ENCODE results near the gene NPC1L1. TPM values are rescaled to one million over a fixed set of nuclear protein-coding genes. Genes with fewer than 3 reads are reported as not detected.

The NPC1L1 gene, protein sequence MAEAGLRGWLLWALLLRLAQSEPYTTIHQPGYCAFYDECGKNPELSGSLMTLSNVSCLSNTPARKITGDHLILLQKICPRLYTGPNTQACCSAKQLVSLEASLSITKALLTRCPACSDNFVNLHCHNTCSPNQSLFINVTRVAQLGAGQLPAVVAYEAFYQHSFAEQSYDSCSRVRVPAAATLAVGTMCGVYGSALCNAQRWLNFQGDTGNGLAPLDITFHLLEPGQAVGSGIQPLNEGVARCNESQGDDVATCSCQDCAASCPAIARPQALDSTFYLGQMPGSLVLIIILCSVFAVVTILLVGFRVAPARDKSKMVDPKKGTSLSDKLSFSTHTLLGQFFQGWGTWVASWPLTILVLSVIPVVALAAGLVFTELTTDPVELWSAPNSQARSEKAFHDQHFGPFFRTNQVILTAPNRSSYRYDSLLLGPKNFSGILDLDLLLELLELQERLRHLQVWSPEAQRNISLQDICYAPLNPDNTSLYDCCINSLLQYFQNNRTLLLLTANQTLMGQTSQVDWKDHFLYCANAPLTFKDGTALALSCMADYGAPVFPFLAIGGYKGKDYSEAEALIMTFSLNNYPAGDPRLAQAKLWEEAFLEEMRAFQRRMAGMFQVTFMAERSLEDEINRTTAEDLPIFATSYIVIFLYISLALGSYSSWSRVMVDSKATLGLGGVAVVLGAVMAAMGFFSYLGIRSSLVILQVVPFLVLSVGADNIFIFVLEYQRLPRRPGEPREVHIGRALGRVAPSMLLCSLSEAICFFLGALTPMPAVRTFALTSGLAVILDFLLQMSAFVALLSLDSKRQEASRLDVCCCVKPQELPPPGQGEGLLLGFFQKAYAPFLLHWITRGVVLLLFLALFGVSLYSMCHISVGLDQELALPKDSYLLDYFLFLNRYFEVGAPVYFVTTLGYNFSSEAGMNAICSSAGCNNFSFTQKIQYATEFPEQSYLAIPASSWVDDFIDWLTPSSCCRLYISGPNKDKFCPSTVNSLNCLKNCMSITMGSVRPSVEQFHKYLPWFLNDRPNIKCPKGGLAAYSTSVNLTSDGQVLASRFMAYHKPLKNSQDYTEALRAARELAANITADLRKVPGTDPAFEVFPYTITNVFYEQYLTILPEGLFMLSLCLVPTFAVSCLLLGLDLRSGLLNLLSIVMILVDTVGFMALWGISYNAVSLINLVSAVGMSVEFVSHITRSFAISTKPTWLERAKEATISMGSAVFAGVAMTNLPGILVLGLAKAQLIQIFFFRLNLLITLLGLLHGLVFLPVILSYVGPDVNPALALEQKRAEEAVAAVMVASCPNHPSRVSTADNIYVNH (N-terminal part only)
- polyA plus RNA-seq (2013, experiment 1 of 2): 0.22 TPM
- polyA plus RNA-seq (2013, experiment 2 of 2): 0.21 TPM

DNA sequence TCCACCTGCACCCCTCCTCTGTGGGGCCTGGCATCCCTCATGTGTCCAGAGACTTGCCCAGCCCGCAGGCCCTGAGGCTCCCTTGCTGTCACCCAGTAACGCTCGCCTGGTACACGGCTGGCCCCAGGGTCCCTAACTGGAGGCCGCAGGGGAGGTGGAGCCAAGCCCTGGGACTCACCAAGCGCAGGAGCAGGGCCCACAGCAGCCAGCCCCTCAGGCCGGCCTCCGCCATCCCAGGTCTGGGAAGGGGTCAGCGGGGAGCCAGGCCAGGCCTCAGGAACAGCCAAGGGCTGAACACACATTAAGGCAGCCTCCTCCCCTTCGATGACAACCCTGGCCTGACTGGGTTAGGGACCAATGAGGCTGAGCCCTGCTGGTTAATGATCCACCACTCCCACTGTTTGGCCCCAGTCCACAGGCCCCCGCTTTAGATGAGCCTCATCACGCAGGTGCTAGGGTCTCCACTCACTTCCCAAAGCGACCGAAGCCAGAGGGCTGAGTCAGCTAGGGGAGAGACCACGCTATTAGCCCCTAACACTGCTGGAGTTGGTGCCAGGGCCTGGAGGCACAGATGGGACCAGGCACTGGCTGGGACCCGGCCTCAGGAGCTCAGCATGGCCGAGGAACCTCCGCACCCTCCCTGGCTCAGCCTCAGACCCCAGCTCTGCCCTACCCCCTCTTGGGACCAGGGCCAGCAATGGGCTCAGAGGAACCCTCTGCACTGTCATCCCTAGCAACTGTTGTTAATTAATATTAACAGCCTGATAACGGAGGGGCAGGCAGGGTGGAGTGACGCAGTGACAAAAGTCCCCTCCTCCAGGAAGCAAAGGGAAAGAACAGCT lies at the start of gene NPC1L1:
Gene NPC1L1, minus strand, starts transcription at position 303 of the 842 bp plus-strand sequence. Its CDS starts 71 bp downstream, at position 232.
- Histone ChIP-seq H3K9ac (ENCODE audit: low read length) (no peak within 1 kb of the TSS), H3K79me1 (replicated peaks; ENCODE audit: low read length, poor library complexity, severe bottlenecking) (no peaks in the 10 kb centered on the region), H2BK15ac (ENCODE audit: low read depth, poor library complexity, severe bottlenecking) (no peak within 1 kb of the TSS), H4K91ac (ENCODE audit: low read length) (peak within 1 kb of the TSS; percentile 31), H3K4me3 (ENCODE audit: insufficient read depth in 1 of 2, low read depth in 1 of 2, low read length in 2 of 2) (no peak within 1 kb of the TSS), H3K14ac (ENCODE audit: low read length in 2 of 2) (peak within 1 kb of the TSS in 1 of 2 experiments; percentile 58), H3K4me1 (ENCODE audit: control insufficient read depth, insufficient read depth, low read depth, low read length) (peaks cover 7% of the 10 kb centered on the region), H3K27me3 (ENCODE audit: control insufficient read depth in 1 of 2, insufficient read depth in 1 of 2, low read length in 2 of 2) (peaks cover 0 to 9% of the 10 kb centered on the region in 2 experiments), H2BK12ac (ENCODE audit: low read length in 2 of 2) (peak within 1 kb of the TSS in 1 of 2 experiments; percentile 60), H3K4me2 (ENCODE audit: low read length, poor library complexity, severe bottlenecking) (no peak within 1 kb of the TSS), H3K27ac (ENCODE audit: low read length, poor library complexity, severe bottlenecking) (no peak within 1 kb of the TSS), H3K23ac (ENCODE audit: low read length in 2 of 2) (no peak within 1 kb of the TSS), H3K4ac (ENCODE audit: low read depth in 1 of 2, low read length in 2 of 2) (peak within 1 kb of the TSS in 1 of 2 experiments; percentile 6), H3K9me3 (ENCODE audit: control insufficient read depth, low read length) (no peaks in the 10 kb centered on the region), H2BK120ac (ENCODE audit: low read depth, low read length) (no peak within 1 kb of the TSS), H3K36me3 (ENCODE audit: control insufficient read depth in 1 of 2, insufficient read depth in 2 of 2, low read depth in 1 of 2, low read length in 2 of 2) (no peaks in the 10 kb centered on the region), H2AFZ (ENCODE audit: low read depth, low read length) (no peak within 1 kb of the TSS), H4K8ac (ENCODE audit: low read length) (no peak within 1 kb of the TSS), H2BK5ac (ENCODE audit: low read depth, low read length, poor library complexity, severe bottlenecking) (no peak within 1 kb of the TSS), H3K18ac (ENCODE audit: low read depth in 1 of 2, low read length in 2 of 2) (peak within 1 kb of the TSS in 1 of 2 experiments; percentile 5), H2AK5ac (ENCODE audit: low read length, severe bottlenecking) (no peak within 1 kb of the TSS)
- WGBS: 86% methylated on average over 20 of the region's 20 CpGs
- DNase-seq: no peak

- DNase-seq: no peak
- Histone ChIP-seq H3K18ac (ENCODE audit: low read depth in 1 of 2, low read length in 2 of 2) (no peak overlapping the region), H2BK12ac (ENCODE audit: low read length in 2 of 2) (no peak overlapping the region), H3K36me3 (ENCODE audit: control insufficient read depth in 1 of 2, insufficient read depth in 2 of 2, low read depth in 1 of 2, low read length in 2 of 2) (no peaks in the 10 kb centered on the region), H3K4me3 (ENCODE audit: insufficient read depth in 1 of 2, low read depth in 1 of 2, low read length in 2 of 2) (no peak overlapping the region), H2BK5ac (ENCODE audit: low read depth, low read length, poor library complexity, severe bottlenecking) (no peak overlapping the region), H2AK5ac (ENCODE audit: low read length, severe bottlenecking) (no peak overlapping the region), H3K4me2 (ENCODE audit: low read length, poor library complexity, severe bottlenecking) (no peak overlapping the region), H2AFZ (ENCODE audit: low read depth, low read length) (no peak overlapping the region), H3K9me3 (ENCODE audit: control insufficient read depth, low read length) (no peaks in the 10 kb centered on the region), H3K14ac (ENCODE audit: low read length in 2 of 2) (no peak overlapping the region), H3K27ac (ENCODE audit: low read length, poor library complexity, severe bottlenecking) (no peak overlapping the region), H4K91ac (ENCODE audit: low read length) (no peak overlapping the region), H2BK15ac (ENCODE audit: low read depth, poor library complexity, severe bottlenecking) (no peak overlapping the region), H3K27me3 (ENCODE audit: control insufficient read depth in 1 of 2, insufficient read depth in 1 of 2, low read length in 2 of 2) (no peaks in the 10 kb centered on the region), H3K23ac (ENCODE audit: low read length in 2 of 2) (no peak overlapping the region), H3K4ac (ENCODE audit: low read depth in 1 of 2, low read length in 2 of 2) (no peak overlapping the region), H4K8ac (ENCODE audit: low read length) (no peak overlapping the region), H3K79me1 (replicated peaks; ENCODE audit: low read length, poor library complexity, severe bottlenecking) (no peaks in the 10 kb centered on the region), H3K9ac (ENCODE audit: low read length) (no peak overlapping the region), H3K4me1 (ENCODE audit: control insufficient read depth, insufficient read depth, low read depth, low read length) (peaks cover 3% of the 10 kb centered on the region), H2BK120ac (ENCODE audit: low read depth, low read length) (no peak overlapping the region)
- 80% methylated on average over 1 of the region's 1 CpG for WGBS
Measured at GRCh38 chr7:44590910-44591309, 49.8 kb upstream of the NPC1L1 start.

- H2AK5ac ChIP-seq (ENCODE audit: low read length, severe bottlenecking): no peak overlapping the region
- no peak overlapping the region for H3K27ac ChIP-seq (ENCODE audit: low read length, poor library complexity, severe bottlenecking)
- no peak overlapping the region for H3K18ac ChIP-seq (ENCODE audit: low read depth in 1 of 2, low read length in 2 of 2)
Measured at GRCh38 chr7:44587843-44588711, 46.9 kb upstream of the NPC1L1 start.

More at GRCh38 chr7:44587843-44588711, 46.9 kb upstream of the NPC1L1 start:
- Histone ChIP-seq H2BK5ac (ENCODE audit: low read depth, low read length, poor library complexity, severe bottlenecking) (no peak overlapping the region), H3K36me3 (ENCODE audit: control insufficient read depth in 1 of 2, insufficient read depth in 2 of 2, low read depth in 1 of 2, low read length in 2 of 2) (no peaks in the 10 kb centered on the region), H3K27me3 (ENCODE audit: control insufficient read depth in 1 of 2, insufficient read depth in 1 of 2, low read length in 2 of 2) (no peaks in the 10 kb centered on the region), H4K8ac (ENCODE audit: low read length) (peak overlapping the region; percentile 42), H3K4me1 (ENCODE audit: control insufficient read depth, insufficient read depth, low read depth, low read length) (no peaks in the 10 kb centered on the region), H3K9me3 (ENCODE audit: control insufficient read depth, low read length) (no peaks in the 10 kb centered on the region), H3K4me3 (ENCODE audit: insufficient read depth in 1 of 2, low read depth in 1 of 2, low read length in 2 of 2) (no peak overlapping the region), H2BK15ac (ENCODE audit: low read depth, poor library complexity, severe bottlenecking) (no peak overlapping the region), H3K14ac (ENCODE audit: low read length in 2 of 2) (no peak overlapping the region), H3K9ac (ENCODE audit: low read length) (peak overlapping the region; percentile 23), H3K4ac (ENCODE audit: low read depth in 1 of 2, low read length in 2 of 2) (no peak overlapping the region), H2BK120ac (ENCODE audit: low read depth, low read length) (no peak overlapping the region), H2BK12ac (ENCODE audit: low read length in 2 of 2) (no peak overlapping the region), H3K4me2 (ENCODE audit: low read length, poor library complexity, severe bottlenecking) (no peak overlapping the region), H4K91ac (ENCODE audit: low read length) (no peak overlapping the region), H3K23ac (ENCODE audit: low read length in 2 of 2) (no peak overlapping the region), H3K79me1 (replicated peaks; ENCODE audit: low read length, poor library complexity, severe bottlenecking) (no peaks in the 10 kb centered on the region), H2AFZ (ENCODE audit: low read depth, low read length) (no peak overlapping the region)
- DNase-seq: peak; percentile 71
- WGBS: 38% methylated on average over 4 of the region's 6 CpGs
